Stimulated activated memory B cell treated with anti-CD40 and anti-IgM and Interleukin-4, amounts not matched to agents 10 μg/mL and 1 μg/mL and 100 μg/mL, for 72 hours (primary cell): ENCODE data around the gene HYI.
"Not testable (repeated sequence)": the region's sequence is repeated elsewhere in the genome, so short reads cannot be mapped to it uniquely, and the experiment has no call there.

Source experiments
- ATAC-seq: fragments of 150-1000 bp; cut with Tn5 transposase; 2 replicates; pipeline ENCODE4 v1.10.0; 2021
- H3K27ac Mint-ChIP-seq: one replicate; pipeline ENCODE4 v1.8.0; 2022; ENCODE audit warnings: mild to moderate bottlenecking, mixed read lengths
- H3K27me3 Mint-ChIP-seq: one replicate; pipeline ENCODE4 v1.8.0; 2022; ENCODE audit warnings: mixed read lengths
- H3K36me3 Mint-ChIP-seq: one replicate; pipeline ENCODE4 v1.8.0; 2022; ENCODE audit warnings: mixed read lengths
- H3K4me1 Mint-ChIP-seq: one replicate; pipeline ENCODE4 v1.8.0; 2022; ENCODE audit warnings: mixed read lengths
- H3K4me3 Mint-ChIP-seq: one replicate; pipeline ENCODE4 v1.8.0; 2022; ENCODE audit warnings: mild to moderate bottlenecking, moderate library complexity, mixed read lengths
- H3K9me3 Mint-ChIP-seq: one replicate; pipeline ENCODE4 v1.8.0; 2022; ENCODE audit warnings: mixed read lengths

The HYI gene

GRCh38 chr1:43453442-43454269 lies at the start of gene HYI:
Gene HYI (minus strand): TSS chr1:43453931. CDS start chr1:43453793, 138 bp downstream.
- Mint-ChIP-seq H3K4me1 (peaks cover 18% of the 10 kb centered on the region), H3K9me3 (no peaks in the 10 kb centered on the region), H3K27me3 (peaks cover 10% of the 10 kb centered on the region), H3K4me3 (peak within 1 kb of the TSS; percentile 84), H3K36me3 (peaks cover 38% of the 10 kb centered on the region), H3K27ac (peak within 1 kb of the TSS; percentile 80)
- peak; percentile 76 for ATAC-seq

- not testable (repeated sequence) for H3K27ac Mint-ChIP-seq, H3K4me3 Mint-ChIP-seq, H3K4me1 Mint-ChIP-seq, ATAC-seq, H3K9me3 Mint-ChIP-seq, H3K36me3 Mint-ChIP-seq
- H3K27me3 Mint-ChIP-seq, result peaks cover 61% of the 10 kb centered on the region
These were observed 48.1 kb upstream of the HYI start for GRCh38 chr1:43501806-43502205.

- no peak overlapping the region for H3K4me3 Mint-ChIP-seq
- H3K9me3 Mint-ChIP-seq, result no peaks in the 10 kb centered on the region
- ATAC-seq, result no peak
- no peaks in the 10 kb centered on the region for H3K4me1 Mint-ChIP-seq
- no peaks in the 10 kb centered on the region for H3K36me3 Mint-ChIP-seq
- peaks cover 49% of the 10 kb centered on the region for H3K27me3 Mint-ChIP-seq
- no peak overlapping the region for H3K27ac Mint-ChIP-seq
These were observed 46.2 kb upstream of the HYI start for GRCh38 chr1:43499898-43500297.

- no peak overlapping the region for H3K27ac Mint-ChIP-seq
- H3K27me3 Mint-ChIP-seq, result peaks cover 39% of the 10 kb centered on the region
- no peaks in the 10 kb centered on the region for H3K4me1 Mint-ChIP-seq
- no peak for ATAC-seq
- H3K4me3 Mint-ChIP-seq, result no peak overlapping the region
- peaks cover 8% of the 10 kb centered on the region for H3K9me3 Mint-ChIP-seq
- H3K36me3 Mint-ChIP-seq, result peaks cover 2% of the 10 kb centered on the region
These were observed 41.5 kb upstream of the HYI start for GRCh38 chr1:43495204-43495603.

- ATAC-seq, result no peak
- Mint-ChIP-seq H3K4me1 (no peaks in the 10 kb centered on the region), H3K36me3 (peaks cover 15% of the 10 kb centered on the region), H3K4me3 (no peak overlapping the region), H3K27ac (no peak overlapping the region), H3K9me3 (peaks cover 20% of the 10 kb centered on the region), H3K27me3 (peaks cover 35% of the 10 kb centered on the region)
These were observed 40.1 kb upstream of the HYI start for GRCh38 chr1:43493661-43494450.

- H3K4me1 Mint-ChIP-seq, result no peaks in the 10 kb centered on the region
- peaks cover 25% of the 10 kb centered on the region for H3K9me3 Mint-ChIP-seq
- H3K27me3 Mint-ChIP-seq, result peaks cover 31% of the 10 kb centered on the region
- H3K36me3 Mint-ChIP-seq, result peaks cover 17% of the 10 kb centered on the region
- no peak for ATAC-seq
- no peak overlapping the region for H3K27ac Mint-ChIP-seq
- H3K4me3 Mint-ChIP-seq, result no peak overlapping the region
These were observed 39.1 kb upstream of the HYI start for GRCh38 chr1:43492826-43493225.

- peaks cover 27% of the 10 kb centered on the region for H3K27me3 Mint-ChIP-seq
- no peaks in the 10 kb centered on the region for H3K4me1 Mint-ChIP-seq
- H3K4me3 Mint-ChIP-seq, result no peak overlapping the region
- no peak overlapping the region for H3K27ac Mint-ChIP-seq
- no peak for ATAC-seq
- peaks cover 17% of the 10 kb centered on the region for H3K36me3 Mint-ChIP-seq
- peaks cover 33% of the 10 kb centered on the region for H3K9me3 Mint-ChIP-seq
These were observed 37.3 kb upstream of the HYI start for GRCh38 chr1:43491061-43491460.

GRCh38 chr1:43488165-43488564 lies 34.4 kb upstream of the HYI start:
- Mint-ChIP-seq H3K4me3 (no peak overlapping the region), H3K27ac (no peak overlapping the region), H3K9me3 (peaks cover 37% of the 10 kb centered on the region), H3K4me1 (no peaks in the 10 kb centered on the region), H3K27me3 (peaks cover 19% of the 10 kb centered on the region), H3K36me3 (peaks cover 17% of the 10 kb centered on the region)
- ATAC-seq, result no peak

GRCh38 chr1:43484367-43484766 lies 30.6 kb upstream of the HYI start:
- H3K36me3 Mint-ChIP-seq, result peaks cover 7% of the 10 kb centered on the region
- no peak overlapping the region for H3K4me3 Mint-ChIP-seq
- ATAC-seq, result no peak
- peaks cover 18% of the 10 kb centered on the region for H3K27me3 Mint-ChIP-seq
- H3K4me1 Mint-ChIP-seq, result no peaks in the 10 kb centered on the region
- H3K27ac Mint-ChIP-seq, result no peak overlapping the region
- H3K9me3 Mint-ChIP-seq, result peaks cover 22% of the 10 kb centered on the region

- Mint-ChIP-seq H3K27ac (no peak overlapping the region), H3K4me3 (no peak overlapping the region)
These were observed 28.5 kb upstream of the HYI start for GRCh38 chr1:43482215-43482614.

GRCh38 chr1:43481491-43481890 lies 27.8 kb upstream of the HYI start:
- Mint-ChIP-seq H3K9me3 (peaks cover 6% of the 10 kb centered on the region), H3K4me3 (no peak overlapping the region), H3K27me3 (peaks cover 31% of the 10 kb centered on the region), H3K4me1 (no peaks in the 10 kb centered on the region), H3K27ac (no peak overlapping the region), H3K36me3 (no peaks in the 10 kb centered on the region)
- ATAC-seq, result no peak

More at GRCh38 chr1:43482215-43482614, 28.5 kb upstream of the HYI start:
- no peaks in the 10 kb centered on the region for H3K4me1 Mint-ChIP-seq
- H3K36me3 Mint-ChIP-seq, result no peaks in the 10 kb centered on the region
- H3K27me3 Mint-ChIP-seq, result peaks cover 29% of the 10 kb centered on the region
- H3K9me3 Mint-ChIP-seq, result peaks cover 9% of the 10 kb centered on the region
- ATAC-seq, result no peak

GRCh38 chr1:43479414-43479813 lies 25.7 kb upstream of the HYI start:
- Mint-ChIP-seq H3K36me3 (no peaks in the 10 kb centered on the region), H3K9me3 (peaks cover 3% of the 10 kb centered on the region), H3K4me3 (no peak overlapping the region), H3K4me1 (no peaks in the 10 kb centered on the region), H3K27me3 (peaks cover 29% of the 10 kb centered on the region), H3K27ac (no peak overlapping the region)
- no peak for ATAC-seq

- no peak for ATAC-seq
- no peak overlapping the region for H3K27ac Mint-ChIP-seq
These were observed 24.0 kb upstream of the HYI start for GRCh38 chr1:43477716-43478115.

GRCh38 chr1:43475611-43476401 lies 22.1 kb upstream of the HYI start:
- H3K4me3 Mint-ChIP-seq, H3K27ac Mint-ChIP-seq, H3K9me3 Mint-ChIP-seq, H3K4me1 Mint-ChIP-seq, ATAC-seq, H3K36me3 Mint-ChIP-seq: not testable (repeated sequence)
- H3K27me3 Mint-ChIP-seq, result peaks cover 29% of the 10 kb centered on the region

More at GRCh38 chr1:43477716-43478115, 24.0 kb upstream of the HYI start:
- H3K4me3 Mint-ChIP-seq, result no peak overlapping the region
- no peaks in the 10 kb centered on the region for H3K9me3 Mint-ChIP-seq
- H3K36me3 Mint-ChIP-seq, result no peaks in the 10 kb centered on the region
- H3K4me1 Mint-ChIP-seq, result no peaks in the 10 kb centered on the region
- peaks cover 22% of the 10 kb centered on the region for H3K27me3 Mint-ChIP-seq

- Mint-ChIP-seq H3K27ac (no peak overlapping the region), H3K4me3 (no peak overlapping the region), H3K27me3 (peaks cover 19% of the 10 kb centered on the region), H3K4me1 (no peaks in the 10 kb centered on the region), H3K9me3 (no peaks in the 10 kb centered on the region), H3K36me3 (no peaks in the 10 kb centered on the region)
- ATAC-seq, result no peak
These were observed 19.7 kb upstream of the HYI start for GRCh38 chr1:43473463-43473862.
